Stimulated activated CD4-positive, alpha-beta T cell treated with anti-CD3 and anti-CD28 coated beads, Interleukin-12 subunit alpha, Interleukin-12 subunit beta, amount 100 ng/mL, for 24 hours (primary cell): ENCODE measurements around the gene LSS.
"Not testable (repeated sequence)": the region's sequence is repeated elsewhere in the genome, so short reads cannot be mapped to it uniquely, and the experiment has no call there.

Source experiments
- DNase-seq, 2 experiments: peaks; one replicate each; pipeline ENCODE4 v3.0.0-alpha.2; 2020; ENCODE audit warnings: low read depth in 2 of 2

LSS gene

DNA sequence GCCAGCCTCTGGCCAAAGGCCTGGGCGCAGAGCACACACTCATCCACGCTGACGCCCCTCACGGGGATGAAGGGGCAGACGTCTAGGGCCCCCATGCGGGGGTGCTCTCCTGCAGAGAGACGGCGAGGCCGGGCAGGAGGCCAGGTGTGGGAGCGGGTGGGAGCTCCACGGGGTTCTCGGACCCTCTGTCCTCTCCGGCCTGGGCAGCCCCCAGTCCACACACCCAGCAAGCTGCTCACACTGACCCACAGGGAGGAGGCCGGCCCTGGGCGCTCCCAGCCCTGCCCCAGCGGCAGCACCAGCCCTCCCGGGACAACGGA lies 75.7 kb downstream of the LSS start:
- DNase-seq: no peak

DNA sequence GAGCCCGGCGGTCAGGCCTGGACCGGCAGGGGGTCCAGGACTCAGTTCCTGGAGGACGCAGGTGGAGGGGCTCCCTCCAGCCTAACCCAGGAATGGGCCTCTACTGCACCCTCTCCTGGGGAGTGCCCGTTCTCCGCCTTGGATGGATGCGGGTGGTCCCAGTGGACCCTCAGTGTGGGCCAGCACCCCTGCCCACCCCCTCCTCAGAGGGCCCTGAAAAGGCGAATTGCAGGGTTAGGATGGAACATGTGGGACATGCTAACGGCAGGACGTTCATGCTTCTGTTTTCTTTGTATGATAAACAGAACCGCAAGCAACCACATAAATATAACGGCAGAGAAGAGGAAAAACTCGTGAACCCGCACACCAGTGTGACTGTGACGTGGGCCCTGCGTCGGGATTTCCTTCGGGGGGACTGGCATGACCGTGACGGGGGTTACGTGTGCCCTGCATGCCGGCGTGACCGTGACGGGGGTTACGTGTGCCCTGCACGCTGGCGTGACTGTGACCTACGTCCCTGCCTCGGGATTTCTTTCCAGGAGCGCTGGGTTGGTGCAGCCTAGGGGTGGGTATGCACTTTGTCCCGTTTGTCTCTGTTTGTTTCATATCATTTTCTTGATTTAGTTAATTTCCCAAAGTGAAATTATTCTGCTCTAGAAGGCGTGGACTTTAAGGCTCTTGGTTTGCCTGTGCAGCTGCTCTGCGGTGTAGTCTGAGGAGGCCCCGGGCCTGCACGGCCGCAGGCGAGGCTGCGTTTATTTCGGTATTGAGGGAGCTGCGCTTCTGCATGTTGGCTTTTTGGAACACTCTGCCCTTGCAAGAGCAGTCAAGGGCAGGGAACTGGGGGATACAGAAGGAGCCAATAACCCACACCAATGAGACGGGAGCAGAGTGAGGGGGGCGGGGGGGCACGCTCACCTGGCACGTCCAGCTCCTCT lies 76.3 kb downstream of the LSS start:
- no peak for DNase-seq

- no peak for DNase-seq
Measured at GRCh38 chr21:46151261-46151988, 77.1 kb downstream of the LSS start.

DNA sequence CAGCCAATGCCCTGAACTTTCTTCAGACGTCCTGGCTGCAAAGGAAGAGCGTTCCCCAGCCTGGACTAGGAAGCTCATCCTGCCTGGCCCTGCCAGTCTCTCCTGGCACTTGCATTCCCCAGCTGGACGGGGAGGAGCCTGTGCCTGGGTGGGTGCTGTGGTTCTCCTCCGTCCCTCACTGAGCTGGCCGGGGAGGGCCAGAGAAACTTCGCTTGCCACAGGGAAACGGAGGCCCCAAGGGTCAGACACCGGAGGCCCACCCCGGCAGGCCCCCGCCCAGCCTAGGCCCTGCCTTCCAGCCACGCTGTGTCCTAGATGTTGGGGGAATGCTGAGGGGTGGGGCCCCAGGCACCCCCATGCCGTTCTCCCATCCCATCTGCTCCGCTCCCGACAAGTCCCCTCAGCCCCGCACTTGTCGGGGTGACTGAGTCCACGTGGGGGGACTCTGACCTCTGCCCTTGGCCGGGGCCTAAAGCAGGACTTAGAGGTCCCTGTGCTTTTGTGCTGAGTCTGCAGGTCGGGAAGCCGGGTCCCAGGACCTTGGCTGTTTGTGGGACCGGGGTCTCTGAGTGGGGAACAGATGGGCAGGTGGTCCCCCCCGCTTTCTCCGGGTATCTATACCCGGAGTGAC lies 78.0 kb downstream of the LSS start:
- DNase-seq: no peak

DNA sequence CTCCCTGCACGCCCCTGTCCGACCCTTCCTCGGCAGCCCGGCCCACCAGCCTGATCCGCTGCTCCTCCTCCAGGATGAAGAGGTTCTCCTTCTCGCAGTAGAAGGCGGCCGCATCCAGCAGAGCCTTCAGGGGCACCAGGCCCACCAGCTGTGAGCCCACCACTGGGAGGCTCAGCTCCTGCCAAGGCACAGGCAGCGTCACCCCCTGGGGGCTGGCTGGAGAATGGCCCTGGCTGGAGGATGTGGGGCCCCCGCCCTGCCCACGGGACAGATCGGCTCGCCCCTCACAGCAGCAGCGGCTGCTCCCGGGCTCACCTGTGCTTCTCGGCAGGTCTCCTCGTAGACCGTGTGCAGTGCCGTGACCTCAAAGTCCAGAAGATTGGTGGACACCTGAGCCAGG lies 78.5 kb downstream of the LSS start:
- no peak for DNase-seq

DNA sequence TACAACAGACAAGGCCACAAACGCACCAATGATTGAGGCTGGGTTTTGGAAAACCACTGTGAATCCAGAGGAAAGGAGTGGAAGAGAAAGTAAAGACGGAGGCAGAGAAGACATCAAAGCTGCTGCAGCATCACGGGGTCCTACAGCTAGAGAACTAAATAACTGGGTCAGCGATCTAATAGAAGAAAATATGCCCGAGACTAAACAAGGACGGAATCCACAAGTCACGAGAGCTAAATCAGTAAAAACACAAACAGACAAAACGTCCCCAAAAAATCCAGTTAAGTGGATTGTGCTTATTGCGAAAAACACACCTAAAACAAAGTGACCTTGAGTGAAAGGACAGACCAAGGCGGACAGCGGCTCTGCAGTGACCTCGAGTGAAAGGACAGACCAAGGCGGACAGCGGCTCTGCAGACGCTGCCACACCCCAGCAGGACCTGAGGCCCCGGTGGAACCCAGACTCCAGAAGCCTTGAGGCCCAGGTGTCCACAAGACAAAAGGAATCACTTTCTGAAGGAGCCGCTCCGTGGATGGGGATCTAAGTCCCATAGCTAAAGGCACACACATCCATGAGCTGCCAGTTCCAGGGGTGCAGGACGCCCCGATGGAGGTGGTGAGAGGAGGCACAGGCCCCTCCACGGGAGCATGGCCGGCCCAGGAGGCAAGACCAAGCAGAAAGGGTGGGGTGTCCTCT lies 79.2 kb downstream of the LSS start:
- no peak for DNase-seq

- no peak for DNase-seq
Measured at GRCh38 chr21:46148106-46148505, 80.5 kb downstream of the LSS start.

DNA sequence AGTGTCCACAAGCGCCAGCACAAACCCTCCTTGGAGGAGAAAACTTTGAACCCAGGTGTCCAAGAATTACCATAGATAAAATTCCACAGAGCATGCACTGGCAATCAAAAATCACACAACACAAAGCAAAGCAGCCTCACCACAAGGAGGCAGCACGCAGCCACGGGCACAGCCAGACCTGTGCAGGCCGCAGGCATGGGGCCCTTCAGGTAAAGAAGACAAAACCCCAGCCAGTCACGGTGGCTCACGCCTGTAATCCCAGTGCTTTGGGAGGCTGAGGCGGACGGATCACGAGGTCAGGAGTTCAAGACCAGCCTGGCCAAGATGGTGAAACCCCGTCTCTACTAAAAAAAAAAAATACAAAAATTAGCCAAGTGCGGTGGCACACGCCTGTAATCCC lies 81.1 kb downstream of the LSS start:
- peak in 1 of 2 experiments; percentile 33 for DNase-seq

DNA sequence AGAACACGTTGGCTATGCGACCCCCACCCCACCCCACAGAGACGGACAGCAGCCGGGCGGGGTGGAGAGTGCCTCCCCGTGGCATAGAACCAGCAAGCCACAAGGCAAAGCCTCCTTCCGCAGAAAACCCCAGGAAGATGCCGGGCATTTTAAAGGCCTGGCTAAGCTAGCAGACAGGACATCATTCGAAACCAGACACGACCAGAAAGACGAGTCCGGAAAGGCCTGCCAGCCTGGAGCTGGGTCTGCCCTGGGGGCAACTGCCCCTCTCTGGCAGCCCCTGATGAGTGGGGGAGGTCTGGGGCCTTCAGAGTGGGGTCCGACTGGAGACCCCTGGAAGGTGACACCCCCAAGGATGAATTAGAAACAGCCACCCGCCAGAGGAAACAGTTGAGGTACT lies 81.7 kb downstream of the LSS start:
- no peak for DNase-seq

- no peak for DNase-seq
Measured at GRCh38 chr21:46145840-46146691, 82.5 kb downstream of the LSS start.

- no peak for DNase-seq
Measured at GRCh38 chr21:46145159-46145839, 83.3 kb downstream of the LSS start.

GRCh38 chr21:46144464-46145070 lies 84.0 kb downstream of the LSS start:
- no peak for DNase-seq

DNA sequence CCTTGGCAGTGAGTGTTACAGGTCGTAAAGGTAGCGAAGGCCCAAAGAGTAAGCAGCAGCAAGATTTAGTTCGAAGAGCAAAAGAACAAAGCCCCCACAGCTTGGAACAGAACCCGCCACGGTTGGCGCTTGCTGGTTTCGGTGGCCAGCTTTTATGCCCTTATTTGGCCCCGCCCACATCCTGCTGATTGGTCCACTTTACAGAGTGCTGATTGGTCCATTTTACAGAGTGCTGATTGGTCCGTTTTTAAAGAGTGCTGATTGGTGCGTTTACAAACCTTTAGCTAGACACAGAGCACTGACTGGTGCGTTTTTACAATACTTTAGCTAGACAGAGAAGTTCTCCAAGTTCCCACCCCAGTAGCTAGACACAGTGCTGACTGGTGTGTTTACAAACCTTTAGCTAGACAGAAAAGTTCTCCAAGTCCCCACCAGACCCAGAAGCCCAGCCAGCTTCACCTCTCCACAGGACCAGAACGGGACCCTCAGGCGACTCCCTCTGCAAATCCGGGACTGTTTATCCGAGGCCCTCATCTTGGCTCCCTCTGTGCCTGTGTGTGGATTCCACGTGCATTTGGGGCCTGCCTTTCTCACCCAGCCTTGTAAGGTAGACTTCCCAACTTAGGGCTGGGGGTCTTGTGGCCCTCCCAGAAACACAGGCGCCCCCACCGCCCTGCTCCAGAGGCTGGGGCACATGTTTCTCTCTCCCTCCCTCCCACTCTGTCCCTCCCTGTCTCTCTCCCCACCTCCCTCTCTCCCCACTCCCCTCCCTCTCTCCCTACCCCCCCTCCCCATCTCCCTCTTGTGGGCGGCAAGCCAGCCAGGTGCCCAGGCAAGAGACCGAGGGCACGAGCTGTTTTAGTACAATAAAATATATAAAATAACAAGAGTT lies 85.7 kb downstream of the LSS start:
- DNase-seq: no peak

DNA sequence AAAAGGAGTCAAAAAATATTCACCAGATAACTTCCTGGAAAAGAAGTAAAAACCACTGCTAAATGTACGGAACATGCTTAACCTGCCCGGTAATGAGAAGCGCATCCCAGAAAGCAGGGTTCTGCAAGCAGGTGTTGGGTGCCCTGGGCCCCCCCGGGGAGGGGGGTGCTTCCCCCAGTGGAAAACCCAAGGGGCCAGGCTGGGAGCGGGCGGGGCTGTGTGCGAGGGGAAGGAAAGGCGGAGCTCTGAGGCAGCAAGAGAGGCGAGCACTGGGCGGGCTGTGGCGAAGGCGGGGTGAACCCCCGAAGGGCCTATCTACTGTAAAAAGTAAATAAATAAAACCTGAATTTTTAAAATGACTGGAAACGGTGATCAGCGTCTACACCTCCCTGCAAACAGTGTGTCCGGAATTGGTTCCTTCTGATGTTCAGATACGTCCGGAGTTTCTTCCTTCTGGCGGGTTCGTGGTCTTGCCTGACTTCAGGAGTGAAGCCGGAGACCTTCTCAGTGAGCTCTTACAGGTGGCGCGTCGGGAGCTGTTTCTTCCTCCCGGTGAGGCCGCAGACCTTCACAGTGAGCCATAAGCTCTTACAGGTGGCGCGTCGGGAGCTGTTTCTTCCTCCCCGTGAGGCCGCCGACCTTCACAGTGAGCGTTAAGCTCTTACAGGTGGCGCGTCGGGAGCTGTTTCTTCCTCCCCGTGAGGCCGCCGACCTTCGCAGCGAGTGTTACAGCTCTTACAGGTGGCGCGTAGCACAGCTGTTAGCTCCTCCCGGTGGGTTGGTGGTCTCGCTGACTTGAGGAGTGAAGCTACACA lies 86.6 kb downstream of the LSS start:
- no peak for DNase-seq

GRCh38 chr21:46140352-46141003 lies 88.1 kb downstream of the LSS start:
- not testable (repeated sequence) for DNase-seq

DNA sequence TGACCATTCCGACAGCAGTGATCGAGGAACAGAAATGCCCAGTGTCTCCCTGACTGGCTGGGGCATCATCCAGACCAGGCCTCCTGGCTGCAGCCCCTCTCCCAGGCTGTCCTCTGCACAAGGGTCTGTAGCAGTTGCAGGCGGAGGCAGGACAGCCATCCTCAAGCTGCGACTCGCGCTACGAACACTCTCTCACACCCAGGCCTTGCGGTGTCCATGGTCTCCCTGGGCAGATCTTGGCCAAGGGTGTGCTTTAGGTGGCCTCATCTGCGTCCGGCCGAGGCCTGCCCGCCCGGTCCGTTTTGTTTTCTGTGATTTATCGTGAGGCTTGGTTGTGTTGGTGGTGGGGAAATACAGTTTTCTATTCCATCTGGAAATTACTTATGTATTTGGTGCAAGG lies 88.9 kb downstream of the LSS start:
- no peak for DNase-seq

GRCh38 chr21:46138383-46138970 lies 90.1 kb downstream of the LSS start:
- DNase-seq: no peak
